NCI-H2227 (cell line): ENCODE data around the gene ISG15.
"Not testable (repeated sequence)": the region's sequence is repeated elsewhere in the genome, so short reads cannot be mapped to it uniquely, and the experiment has no call there.

ENCODE experiments used
- DNase-seq: peaks from one replicate; lab custom pipeline; 2025; ENCODE audit not compliant: unreplicated experiment; lab: John Stamatoyannopoulos, UW

ISG15 gene

GRCh38 chr1:1043921-1044320, 30.6 kb downstream of the ISG15 start:
- no peak for DNase-seq

- DNase-seq = no peak
Observed at GRCh38 chr1:1044455-1045078, 31.3 kb downstream of the ISG15 start.

GRCh38 chr1:1045129-1045528, 31.8 kb downstream of the ISG15 start:
- DNase-seq = no peak

- DNase-seq = no peak
Observed at GRCh38 chr1:1046243-1046642, 32.9 kb downstream of the ISG15 start.

- no peak for DNase-seq
Observed at GRCh38 chr1:1046767-1047166, 33.5 kb downstream of the ISG15 start.

- no peak for DNase-seq
Observed at GRCh38 chr1:1047407-1047806, 34.1 kb downstream of the ISG15 start.

GRCh38 chr1:1047963-1048362, 34.7 kb downstream of the ISG15 start:
- no peak for DNase-seq

- no peak for DNase-seq
Observed at GRCh38 chr1:1048765-1049164, 35.5 kb downstream of the ISG15 start.

GRCh38 chr1:1049318-1050165, 36.2 kb downstream of the ISG15 start:
- no peak for DNase-seq

GRCh38 chr1:1050577-1051052, 37.3 kb downstream of the ISG15 start:
- no peak for DNase-seq

GRCh38 chr1:1051127-1051810, 38.0 kb downstream of the ISG15 start:
- DNase-seq = no peak

- DNase-seq = no peak
Observed at GRCh38 chr1:1052003-1052840, 38.9 kb downstream of the ISG15 start.

- DNase-seq = no peak
Observed at GRCh38 chr1:1053022-1053421, 39.7 kb downstream of the ISG15 start.

- DNase-seq = no peak
Observed at GRCh38 chr1:1053682-1054081, 40.4 kb downstream of the ISG15 start.

- no peak for DNase-seq
Observed at GRCh38 chr1:1054099-1054700, 40.9 kb downstream of the ISG15 start.

GRCh38 chr1:1054971-1055370, 41.7 kb downstream of the ISG15 start:
- DNase-seq = no peak

GRCh38 chr1:1055841-1056736, 42.8 kb downstream of the ISG15 start:
- no peak for DNase-seq

- not testable (repeated sequence) for DNase-seq
Observed at GRCh38 chr1:1057769-1058087, 44.4 kb downstream of the ISG15 start.

- DNase-seq = no peak
Observed at GRCh38 chr1:1058088-1058905, 45.0 kb downstream of the ISG15 start.
